ENCODE measurements around the gene TMPRSS6.

TMPRSS6 gene

DNA sequence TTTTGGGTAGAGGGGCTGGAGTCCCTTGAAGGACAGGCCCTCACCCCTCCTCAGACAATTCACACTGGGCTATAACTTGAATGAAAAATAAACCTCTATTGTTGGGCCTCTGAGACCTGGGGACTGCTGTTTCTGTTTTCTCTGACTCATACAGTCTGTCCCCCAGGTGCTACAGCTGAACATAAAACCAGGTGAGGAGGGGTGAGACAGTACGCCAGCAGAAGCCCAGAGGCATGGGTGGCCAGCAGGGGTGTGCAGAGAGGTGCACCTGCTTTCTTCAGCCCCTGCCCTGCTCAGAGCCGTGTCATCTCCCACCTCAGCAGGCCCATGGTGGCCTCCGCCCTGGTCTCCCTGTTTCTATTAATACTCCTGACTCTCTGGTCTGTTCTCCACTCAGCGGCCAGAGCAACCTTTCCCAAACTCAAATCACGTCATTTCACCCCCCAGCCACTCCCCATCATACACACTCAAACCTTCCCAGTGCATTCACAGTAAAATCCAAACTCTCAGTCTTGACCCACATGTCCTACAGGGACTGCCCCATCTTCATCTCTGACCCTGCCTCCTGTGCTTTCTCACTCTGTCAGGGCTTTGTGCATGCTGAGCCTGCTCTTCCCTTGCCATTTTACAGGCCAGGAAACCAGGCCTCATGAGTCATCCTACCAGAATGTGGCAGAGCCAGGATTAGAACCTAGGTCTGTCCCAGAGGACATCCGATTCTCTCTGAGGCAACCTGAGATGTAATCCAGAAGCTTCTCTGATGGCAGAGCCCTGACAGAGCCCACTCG is 45.6 kb upstream of the TMPRSS6 start:
- H3K4me3 ChIP-seq (ENCODE audit: low read depth in 1 of 2, low read length in 1 of 2), result no peak overlapping the region
- no peaks in the 10 kb centered on the region for H3K9me3 ChIP-seq
- peaks cover 0 to 7% of the 10 kb centered on the region in 2 experiments for H3K4me1 ChIP-seq (ENCODE audit: control insufficient read depth in 1 of 2, insufficient read depth in 1 of 2, low read depth in 1 of 2, low read length in 1 of 2)
- H3K36me3 ChIP-seq, result no peaks in the 10 kb centered on the region
- no peak overlapping the region for H3K27ac ChIP-seq
- TF ChIP-seq, protein P1, sequence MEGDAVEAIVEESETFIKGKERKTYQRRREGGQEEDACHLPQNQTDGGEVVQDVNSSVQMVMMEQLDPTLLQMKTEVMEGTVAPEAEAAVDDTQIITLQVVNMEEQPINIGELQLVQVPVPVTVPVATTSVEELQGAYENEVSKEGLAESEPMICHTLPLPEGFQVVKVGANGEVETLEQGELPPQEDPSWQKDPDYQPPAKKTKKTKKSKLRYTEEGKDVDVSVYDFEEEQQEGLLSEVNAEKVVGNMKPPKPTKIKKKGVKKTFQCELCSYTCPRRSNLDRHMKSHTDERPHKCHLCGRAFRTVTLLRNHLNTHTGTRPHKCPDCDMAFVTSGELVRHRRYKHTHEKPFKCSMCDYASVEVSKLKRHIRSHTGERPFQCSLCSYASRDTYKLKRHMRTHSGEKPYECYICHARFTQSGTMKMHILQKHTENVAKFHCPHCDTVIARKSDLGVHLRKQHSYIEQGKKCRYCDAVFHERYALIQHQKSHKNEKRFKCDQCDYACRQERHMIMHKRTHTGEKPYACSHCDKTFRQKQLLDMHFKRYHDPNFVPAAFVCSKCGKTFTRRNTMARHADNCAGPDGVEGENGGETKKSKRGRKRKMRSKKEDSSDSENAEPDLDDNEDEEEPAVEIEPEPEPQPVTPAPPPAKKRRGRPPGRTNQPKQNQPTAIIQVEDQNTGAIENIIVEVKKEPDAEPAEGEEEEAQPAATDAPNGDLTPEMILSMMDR (IDR thresholded peaks at IDR 0.05), result no peak
- peaks cover 21% of the 10 kb centered on the region for H3K27me3 ChIP-seq

DNA sequence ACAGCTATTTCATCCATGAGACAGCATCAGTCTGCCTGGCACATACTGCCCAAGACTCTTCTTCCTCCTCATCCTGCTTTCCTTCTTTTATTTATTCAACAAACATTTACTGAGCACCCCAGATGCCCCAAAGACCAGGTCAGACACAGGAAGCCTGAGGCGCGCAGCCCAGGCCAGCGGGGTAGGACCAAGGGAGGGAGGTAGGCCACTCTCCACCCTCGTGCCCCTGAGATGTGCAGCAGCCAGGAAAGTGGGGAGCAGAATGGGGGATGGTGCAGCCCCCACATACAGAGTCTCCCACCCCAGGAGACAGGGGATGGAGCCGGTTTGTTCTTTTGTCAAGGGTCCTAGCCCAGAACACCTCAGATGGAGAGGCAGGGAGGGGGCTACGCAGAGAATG is 44.4 kb upstream of the TMPRSS6 start:
- TF ChIP-seq, protein P1 (IDR thresholded peaks at IDR 0.05), result no peak
- peaks cover 0 to 7% of the 10 kb centered on the region in 2 experiments for H3K4me1 ChIP-seq (ENCODE audit: control insufficient read depth in 1 of 2, insufficient read depth in 1 of 2, low read depth in 1 of 2, low read length in 1 of 2)
- peaks cover 10% of the 10 kb centered on the region for H3K27me3 ChIP-seq
- H3K27ac ChIP-seq, result no peak overlapping the region
- H3K36me3 ChIP-seq, result no peaks in the 10 kb centered on the region
- H3K4me3 ChIP-seq (ENCODE audit: low read depth in 1 of 2, low read length in 1 of 2), result no peak overlapping the region
- no peaks in the 10 kb centered on the region for H3K9me3 ChIP-seq

DNA sequence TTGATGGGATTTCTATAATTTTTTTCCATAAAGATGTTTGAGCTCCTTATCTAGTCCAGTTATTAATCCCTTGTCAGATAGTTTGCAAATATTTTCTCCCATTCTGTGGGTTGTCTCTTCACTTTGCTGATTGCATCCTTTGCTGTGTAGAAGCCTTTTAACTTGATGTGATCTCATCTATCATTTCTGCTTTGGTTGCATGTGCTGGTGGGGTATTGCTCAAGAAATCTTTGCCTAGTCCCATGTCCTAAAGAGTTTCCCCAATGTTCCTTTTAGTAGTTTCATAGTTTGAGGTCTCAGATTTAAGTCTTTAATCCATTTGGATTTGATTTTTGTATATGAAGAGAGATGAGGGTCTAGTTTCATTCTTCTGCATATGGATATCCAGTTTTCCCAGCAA is 41.9 kb upstream of the TMPRSS6 start:
- no peaks in the 10 kb centered on the region for H3K27me3 ChIP-seq
- no peak overlapping the region for H3K4me3 ChIP-seq (ENCODE audit: low read depth in 1 of 2, low read length in 1 of 2)
- TF ChIP-seq, protein P1 (IDR thresholded peaks at IDR 0.05), result no peak
- no peak overlapping the region for H3K27ac ChIP-seq
- H3K9me3 ChIP-seq, result no peaks in the 10 kb centered on the region
- no peaks in the 10 kb centered on the region for H3K36me3 ChIP-seq
- no peaks in the 10 kb centered on the region for H3K4me1 ChIP-seq (ENCODE audit: control insufficient read depth in 1 of 2, insufficient read depth in 1 of 2, low read depth in 1 of 2, low read length in 1 of 2)

DNA sequence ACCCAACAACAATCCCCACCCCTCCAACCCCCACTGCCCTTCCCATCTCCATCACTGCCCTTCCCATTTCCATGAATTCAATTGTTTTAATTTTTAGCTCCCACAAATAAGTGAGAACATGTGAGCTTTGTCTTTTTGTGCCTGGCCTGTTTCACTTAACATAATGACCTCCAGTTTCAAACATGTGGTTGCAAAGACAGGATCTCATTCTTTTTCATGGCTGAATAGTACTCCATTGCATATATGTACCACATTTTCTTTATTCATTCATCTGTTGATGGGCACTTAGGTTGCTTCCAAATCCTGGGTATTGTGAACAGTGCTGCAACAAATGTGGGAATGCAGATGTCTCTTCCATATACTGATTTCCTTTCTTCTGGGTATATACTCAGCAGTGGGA is 41.2 kb upstream of the TMPRSS6 start:
- Histone ChIP-seq H3K4me3 (ENCODE audit: low read depth in 1 of 2, low read length in 1 of 2) (no peak overlapping the region), H3K27ac (no peak overlapping the region), H3K36me3 (no peaks in the 10 kb centered on the region), H3K27me3 (no peaks in the 10 kb centered on the region), H3K4me1 (ENCODE audit: control insufficient read depth in 1 of 2, insufficient read depth in 1 of 2, low read depth in 1 of 2, low read length in 1 of 2) (no peaks in the 10 kb centered on the region), H3K9me3 (no peaks in the 10 kb centered on the region)
- TF ChIP-seq, protein P1 (IDR thresholded peaks at IDR 0.05), result no peak

DNA sequence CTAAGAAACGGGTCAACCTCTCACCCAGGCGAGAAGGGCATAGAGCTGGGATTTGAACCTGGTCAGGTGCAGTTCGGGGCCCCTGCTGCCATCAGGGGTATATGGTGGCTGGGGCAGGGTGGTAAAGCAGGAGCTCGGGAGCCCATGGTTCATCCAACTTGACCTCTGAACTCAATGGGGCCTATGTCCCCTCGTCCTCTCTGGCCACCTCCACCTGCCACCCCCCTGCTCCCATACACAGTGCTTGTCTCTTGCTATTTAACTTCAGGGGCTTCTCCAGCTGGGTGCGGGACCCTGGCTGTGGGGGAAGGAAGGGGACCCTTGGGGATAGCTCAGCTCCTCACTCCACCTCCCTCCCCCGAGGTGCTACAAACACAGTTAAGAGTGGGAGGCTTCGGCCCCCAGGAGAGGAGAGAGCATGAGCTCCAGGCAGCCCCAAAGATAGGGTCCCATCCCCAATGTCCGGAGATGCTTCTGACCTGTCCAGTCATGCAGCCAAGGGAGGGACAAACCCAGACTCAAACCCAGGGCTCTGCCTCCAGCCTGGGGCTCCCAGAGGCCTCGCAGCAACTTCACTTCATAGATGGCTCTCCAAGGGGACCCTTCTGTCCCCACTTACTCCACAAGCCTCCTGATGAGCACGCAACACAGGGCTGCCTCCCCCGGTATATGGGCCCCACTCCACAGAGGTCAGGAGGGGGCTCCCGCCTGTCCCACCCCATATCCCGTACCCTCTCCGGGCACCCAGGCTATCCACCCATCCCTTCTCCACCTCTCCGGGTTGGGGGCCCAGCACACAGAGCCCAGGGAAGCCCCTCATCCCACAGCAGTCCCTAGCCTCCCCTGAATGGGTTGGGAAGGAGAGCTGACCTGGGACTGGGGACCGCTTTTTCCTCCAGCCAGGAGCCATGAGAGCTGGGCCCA is 39.5 kb upstream of the TMPRSS6 start:
- TF ChIP-seq, protein P1 (IDR thresholded peaks at IDR 0.05), result no peak
- H3K4me3 ChIP-seq (ENCODE audit: low read depth in 1 of 2, low read length in 1 of 2), result no peak overlapping the region
- no peak overlapping the region for H3K27ac ChIP-seq
- no peaks in the 10 kb centered on the region for H3K36me3 ChIP-seq
- H3K9me3 ChIP-seq, result no peaks in the 10 kb centered on the region
- H3K4me1 ChIP-seq (ENCODE audit: control insufficient read depth in 1 of 2, insufficient read depth in 1 of 2, low read depth in 1 of 2, low read length in 1 of 2), result no peaks in the 10 kb centered on the region
- H3K27me3 ChIP-seq, result no peaks in the 10 kb centered on the region
